GM19099 (cell line): ENCODE results near the gene ZNF319.

Experiments used
- POLR2A ChIP-seq: IDR thresholded peaks from 3 replicates; pipeline ENCODE4 v1.6.1; 2011; ENCODE audit warnings: low read depth; ENCODE audit not compliant: insufficient read length; ENCODE audit errors: extremely low read depth

Gene ZNF319

GRCh38 chr16:57997528-57998265, 2.8 kb downstream of the ZNF319 start:
- no peak for TF ChIP-seq POLR2A

DNA sequence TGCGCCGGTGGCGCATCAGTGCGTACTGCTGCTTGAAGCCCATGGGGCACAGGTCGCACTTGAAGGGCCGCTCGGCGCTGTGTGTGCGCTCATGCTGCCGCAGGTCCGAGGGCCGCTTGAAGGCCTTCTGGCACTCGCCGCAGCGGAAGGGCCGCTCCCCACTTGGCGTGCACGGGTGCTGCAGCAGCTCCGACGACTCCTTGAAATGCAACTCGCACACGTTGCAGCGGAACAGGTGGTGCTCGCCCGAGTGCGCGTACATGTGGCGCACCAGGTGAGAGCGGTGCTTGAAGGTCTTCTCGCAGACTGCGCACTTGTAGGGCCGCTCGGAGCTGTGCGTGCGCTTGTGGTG, 3.3 kb downstream of the ZNF319 start:
- no peak for TF ChIP-seq POLR2A

GRCh38 chr16:57996406-57997175, 3.9 kb downstream of the ZNF319 start:
- no peak for TF ChIP-seq POLR2A

DNA sequence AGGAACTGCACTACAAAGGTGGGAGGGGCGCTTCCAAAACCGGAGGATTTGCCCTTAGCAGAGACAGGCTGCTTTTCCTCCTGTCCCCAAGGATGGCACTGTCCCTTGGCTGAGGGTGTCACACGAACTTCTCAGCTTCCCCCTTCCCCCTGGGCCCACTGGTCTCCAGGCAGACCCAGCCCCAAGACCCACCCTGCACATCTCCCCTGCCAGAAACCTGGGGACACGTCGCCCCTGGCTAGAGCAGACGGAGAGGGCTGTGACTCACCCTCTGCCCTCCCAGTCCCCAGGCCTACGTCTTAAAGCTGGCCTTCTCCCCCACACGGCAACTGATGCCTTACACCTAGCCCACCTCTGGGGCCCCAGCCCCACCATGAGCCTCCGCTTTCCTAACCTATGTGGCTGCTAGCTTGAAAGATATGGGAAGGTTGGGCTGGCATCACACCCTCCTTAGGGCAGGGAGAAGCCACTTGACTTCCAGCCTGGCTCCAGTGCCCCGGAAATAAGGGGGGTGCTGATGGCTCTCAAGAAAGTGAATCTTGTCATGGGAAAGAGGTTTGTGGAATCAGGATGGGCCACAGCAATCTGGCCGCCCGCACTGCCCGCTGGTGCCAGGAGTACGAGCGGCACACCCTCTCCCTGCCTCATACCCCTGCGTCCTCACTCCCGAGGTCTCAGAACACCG, 4.6 kb downstream of the ZNF319 start:
- no peak for TF ChIP-seq POLR2A

DNA sequence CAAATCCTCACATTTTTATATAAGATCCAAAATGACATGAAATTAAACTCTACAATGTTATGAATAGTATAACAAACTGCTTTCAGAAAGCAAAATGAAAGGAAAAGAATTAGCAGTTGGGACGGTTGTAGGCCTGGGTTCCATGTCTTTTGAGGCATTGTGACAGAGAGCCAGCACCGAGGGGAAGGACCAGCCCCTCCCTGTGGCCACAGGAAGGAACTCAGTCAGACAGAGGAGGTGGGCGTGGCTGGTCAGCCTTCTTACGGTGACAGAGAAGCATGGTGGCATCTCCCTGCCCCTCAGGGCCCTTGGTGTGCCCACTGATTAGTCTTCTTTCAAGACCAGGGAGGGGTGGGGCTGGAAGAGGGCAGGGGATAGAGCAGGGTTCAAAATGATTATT, 5.7 kb downstream of the ZNF319 start:
- no peak for TF ChIP-seq POLR2A

DNA sequence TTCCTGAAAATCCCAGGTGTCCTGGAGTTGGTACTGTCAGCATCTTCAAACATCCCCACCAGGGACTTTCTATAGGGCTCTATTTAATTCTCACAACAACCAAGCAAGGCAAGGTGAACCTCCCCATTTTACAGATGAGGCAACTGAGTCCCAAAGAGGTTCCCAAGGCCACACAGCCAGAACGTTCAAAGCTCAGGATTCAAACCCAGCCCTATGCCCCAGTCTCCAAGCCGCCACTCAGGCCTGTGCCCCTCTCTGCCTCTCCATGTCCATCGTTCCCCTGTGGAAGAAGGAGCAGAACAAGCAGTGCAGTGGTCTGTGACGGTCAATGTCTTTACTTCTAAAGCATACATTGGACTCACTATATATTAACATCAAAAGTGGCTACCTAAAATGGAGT, 6.1 kb downstream of the ZNF319 start:
- no peak for TF ChIP-seq POLR2A

GRCh38 chr16:57993897-57994296, 6.6 kb downstream of the ZNF319 start:
- TF ChIP-seq POLR2A, result no peak

DNA sequence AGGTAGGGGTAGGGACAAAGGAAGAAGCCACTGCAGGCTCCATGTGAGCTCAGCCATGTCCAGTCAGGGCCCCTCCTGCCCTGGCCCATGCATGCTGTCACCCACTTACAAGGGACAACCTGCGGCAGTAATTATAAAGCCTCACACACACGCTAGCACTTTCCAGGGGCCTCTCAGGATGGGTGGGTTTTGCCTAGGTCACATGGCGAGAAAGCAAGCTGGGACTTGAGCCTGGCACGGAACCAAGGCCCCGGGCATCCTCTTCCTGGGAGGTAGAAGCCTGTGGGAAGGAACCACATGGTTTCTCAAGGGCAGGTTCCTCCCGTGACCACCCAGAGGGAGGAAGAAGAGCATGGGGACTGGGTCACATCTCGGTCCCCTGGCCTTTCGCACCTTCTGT, 7.0 kb downstream of the ZNF319 start:
- TF ChIP-seq POLR2A, result no peak

DNA sequence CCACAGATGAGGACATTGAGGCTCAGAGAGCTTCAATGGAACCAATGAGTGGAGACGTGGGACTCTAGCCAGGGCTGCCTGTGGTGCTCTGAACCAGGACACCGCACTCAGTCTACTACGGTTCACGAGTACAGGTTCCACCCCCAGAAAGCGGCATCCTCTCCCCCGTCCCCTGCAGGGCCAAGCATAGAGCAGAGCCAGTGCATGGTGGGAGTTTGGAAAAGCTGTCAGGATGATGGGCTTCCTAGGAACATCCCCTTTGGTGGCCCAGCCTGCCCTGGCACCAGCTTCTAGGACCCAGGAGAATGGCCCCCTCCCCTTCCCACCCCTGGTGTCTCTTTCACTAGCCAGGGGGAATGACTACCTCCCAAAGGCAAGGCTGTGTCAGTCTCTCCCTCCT, 8.4 kb downstream of the ZNF319 start:
- TF ChIP-seq POLR2A, result no peak

DNA sequence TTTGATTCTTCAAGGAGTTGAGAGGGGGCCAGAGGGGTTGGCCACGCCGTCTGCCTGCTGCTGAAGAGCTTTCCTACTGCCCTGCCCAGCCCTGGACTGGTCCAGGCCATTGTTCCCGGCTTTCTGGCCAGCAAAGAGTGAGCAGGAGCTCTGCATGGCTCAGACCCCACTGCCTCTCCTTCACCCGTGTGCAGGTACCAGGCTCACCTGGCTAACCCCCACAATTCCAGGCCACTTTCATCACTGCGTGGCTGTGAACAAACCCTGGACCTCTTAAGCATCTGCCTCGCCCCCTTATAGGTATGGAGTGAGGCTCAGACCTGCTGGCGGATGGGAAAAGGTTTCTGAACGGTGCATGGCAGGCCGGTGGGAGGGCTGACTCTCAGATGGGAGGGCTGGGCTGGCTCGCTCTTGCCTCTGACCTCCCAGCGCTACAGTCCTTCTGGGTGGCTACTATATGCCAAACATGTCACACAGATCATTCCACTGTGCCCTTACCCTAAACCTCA, 8.9 kb downstream of the ZNF319 start:
- TF ChIP-seq POLR2A, result no peak

DNA sequence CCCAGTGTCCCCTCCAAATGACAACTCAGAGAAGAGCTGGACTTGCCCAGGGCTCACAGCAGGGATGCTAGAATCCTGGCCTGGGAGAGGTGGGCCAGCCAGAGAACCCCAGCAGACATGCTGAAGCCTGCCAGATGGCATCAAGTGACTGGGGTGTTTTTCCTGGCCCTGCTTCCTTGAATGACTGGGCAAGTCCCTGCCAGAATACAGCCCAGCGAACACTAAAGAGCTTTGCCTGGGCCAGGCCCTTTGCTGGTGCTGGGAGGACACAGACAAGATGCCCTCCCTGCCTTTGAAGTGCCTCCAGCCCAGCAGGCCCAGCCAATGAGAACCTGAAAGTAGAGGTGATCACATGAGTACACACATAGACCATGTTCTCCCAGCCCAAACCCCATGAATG, 11.5 kb downstream of the ZNF319 start:
- no peak for TF ChIP-seq POLR2A

GRCh38 chr16:57987441-57988177, 12.9 kb downstream of the ZNF319 start:
- TF ChIP-seq POLR2A, result no peak

DNA sequence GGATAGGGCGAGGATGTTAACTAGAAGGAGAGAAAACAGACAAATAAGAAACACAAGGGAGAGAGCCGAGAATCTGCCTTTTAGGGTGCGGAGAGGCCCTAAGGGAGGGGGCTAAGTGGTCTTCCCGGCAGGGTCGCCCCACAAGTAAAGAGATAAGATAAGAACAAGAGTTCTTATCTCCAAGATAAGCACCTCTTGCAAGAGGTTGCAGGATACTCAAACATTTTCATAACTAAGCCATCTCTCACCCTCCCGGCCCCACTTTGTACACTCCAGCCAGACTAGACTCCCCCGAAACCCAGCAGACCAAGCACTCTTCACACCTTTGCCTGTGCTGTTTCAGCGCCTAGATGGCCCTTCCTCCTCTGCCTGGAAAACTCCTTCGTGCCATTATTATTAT, 14.3 kb downstream of the ZNF319 start:
- no peak for TF ChIP-seq POLR2A

- TF ChIP-seq POLR2A, result no peak
Observed at GRCh38 chr16:57985204-57986181, 15.0 kb downstream of the ZNF319 start.

DNA sequence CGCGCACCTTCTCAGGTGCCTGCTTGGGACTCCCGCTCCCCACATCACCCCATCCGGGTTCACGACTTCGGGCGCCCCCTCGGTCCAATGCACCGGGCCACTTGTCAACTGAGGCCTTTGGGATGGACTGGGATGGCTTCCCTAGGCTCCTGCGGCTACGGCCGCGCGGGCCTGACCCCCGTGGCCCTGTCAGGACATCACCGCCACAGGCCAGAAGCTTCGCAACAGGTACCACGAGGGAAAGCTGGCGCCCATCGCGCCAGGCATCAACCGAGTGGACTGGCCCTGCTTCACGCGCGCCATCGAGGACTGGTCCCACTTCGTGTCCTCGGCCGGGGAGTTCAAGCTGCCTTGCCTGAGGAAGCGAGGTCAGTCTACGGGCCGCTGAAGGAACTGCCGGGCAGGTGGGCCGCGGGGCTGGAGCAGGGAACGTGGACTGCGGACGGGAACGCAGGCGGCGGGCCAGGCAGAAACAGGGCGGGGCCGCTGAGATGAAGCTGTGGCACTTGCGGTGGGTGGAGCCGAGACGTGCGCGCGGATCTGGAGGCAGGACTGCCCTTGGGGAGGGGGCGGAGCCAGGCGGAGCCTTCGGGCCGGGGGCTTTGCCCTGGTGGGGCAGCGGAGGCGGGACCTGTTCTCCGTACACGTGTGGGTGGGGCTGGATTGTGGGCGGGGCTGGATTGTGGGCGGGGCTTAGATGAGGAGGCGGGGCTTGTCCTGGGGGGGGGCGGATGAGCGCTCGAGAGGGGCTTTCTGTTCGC, 15.8 kb downstream of the ZNF319 start:
- TF ChIP-seq POLR2A, result no peak
